Lung (tissue), 12 donors: Measurements from ENCODE around the gene BET1L. TPM values are rescaled to one million over a fixed set of nuclear protein-coding genes. Genes with fewer than 3 reads are reported as not detected.

ENCODE experiments used
- ATAC-seq: fragments of 200-7000 bp; cut with Tn5 transposase; one replicate; pipeline ENCODE4 v1.9.1; 2020; ENCODE audit warnings: moderate number of reproducible peaks; ENCODE audit not compliant: insufficient read depth, low FRiP score
- DNase-seq, 3 donors: peaks; one replicate each; pipeline ENCODE4 v3.0.0-alpha.2; 2013 to 2017
- H3K27ac ChIP-seq, 2 donors: one replicate each; pipeline ENCODE4 v1.5.1; 2013; ENCODE audit warnings: mild to moderate bottlenecking in 2 of 2, moderate library complexity in 2 of 2, control low read depth in 1 of 2, inconsistent platforms in 1 of 2, low read depth in 1 of 2, low read length in 1 of 2
- H3K27me3 ChIP-seq, 3 donors: one replicate each; pipeline ENCODE4 v1.5.1; 2013; ENCODE audit warnings: low read length in 2 of 3; ENCODE audit not compliant: control insufficient read depth in 3 of 3, insufficient read depth in 3 of 3
- H3K36me3 ChIP-seq, 4 donors: one replicate each; pipeline ENCODE4 v1.5.1; 2013; ENCODE audit warnings: low read length in 4 of 4, mild to moderate bottlenecking in 1 of 4, moderate library complexity in 1 of 4; ENCODE audit not compliant: control insufficient read depth in 4 of 4, insufficient read depth in 4 of 4
- H3K4me1 ChIP-seq, 5 donors: one replicate each; pipeline ENCODE4 v1.5.1; 2013; ENCODE audit warnings: low read length in 5 of 5, mild to moderate bottlenecking in 2 of 5, moderate library complexity in 1 of 5; ENCODE audit not compliant: control insufficient read depth in 5 of 5, insufficient read depth in 5 of 5
- H3K4me3 ChIP-seq: one replicate; pipeline ENCODE4 v1.5.1; 2013; ENCODE audit warnings: mild to moderate bottlenecking, control low read depth, moderate library complexity
- H3K9ac ChIP-seq, 2 donors: one replicate each; pipeline ENCODE4 v1.5.1; 2013; ENCODE audit warnings: low read length in 2 of 2, control low read depth in 1 of 2; ENCODE audit not compliant: insufficient read depth in 1 of 2
- H3K9me3 ChIP-seq, 4 donors: one replicate each; pipeline ENCODE4 v1.5.1; 2013; ENCODE audit warnings: low read length in 3 of 4, mild to moderate bottlenecking in 1 of 4, moderate library complexity in 1 of 4; ENCODE audit not compliant: control insufficient read depth in 4 of 4, insufficient read depth in 3 of 4
- WGBS, 2 donors: extraction: QIAGEN DNeasy Blood & Tissue Kit; methylation state at CpG; one replicate each; pipeline ENCODE4 v1.1.7; 2013; 5-methylcytosine and 5-hydroxymethylcytosine counted together
- polyA plus RNA-seq, 2 donors: library from polyadenylated mRNA; stranded (reverse); fragments of 200-250 nt; gene quantifications; one replicate each; pipeline ENCODE4 v1.2.1, GENCODE V29; 2013
- total RNA-seq, 2 donors: library from RNA; depleted of rRNA in 1 of 2; stranded (reverse); fragments of >200 nt in 1 of 2; gene quantifications; one replicate each; pipeline ENCODE4 v1.2.1, GENCODE V29; 2014 to 2021
- TF ChIP-seq, protein P1 (sequence below): IDR thresholded peaks from 2 replicates; pipeline ENCODE4 v1.5.1; 2012; ENCODE audit warnings: mild to moderate bottlenecking; ENCODE audit errors: control extremely low read depth, extremely low read depth
- donor health status: control.
- donor health status: control.
- donor health status: Bipolar disorder and iron deficiency.
- donor health status: healthy.
- donor health status: DM: yes; HTN: yes; CAD: no.

Gene BET1L
- total and polyA plus RNA-seq, 4 donors, result 29.7 to 58.7 (median 40.0) TPM

DNA sequence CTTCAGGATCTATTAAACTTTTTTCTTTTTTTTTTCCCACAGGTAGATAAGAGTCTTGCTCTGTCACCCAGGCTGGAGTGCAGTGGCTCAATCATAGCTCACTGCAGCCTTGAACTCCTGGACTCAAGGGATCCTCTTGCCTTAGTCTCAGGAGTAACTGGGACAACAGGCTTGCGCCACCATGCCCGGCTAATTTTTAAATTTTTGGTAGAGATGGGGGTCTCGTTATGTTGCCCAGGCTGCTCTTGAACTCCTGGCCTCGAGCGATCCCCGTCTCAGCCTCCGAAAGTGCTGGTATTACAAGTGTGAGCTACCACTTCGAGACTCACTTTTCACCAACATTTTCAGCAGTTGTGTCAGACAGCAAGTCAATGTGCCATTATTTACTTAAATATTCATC lies 28.0 kb upstream of the BET1L start:
- TF ChIP-seq, protein P1, sequence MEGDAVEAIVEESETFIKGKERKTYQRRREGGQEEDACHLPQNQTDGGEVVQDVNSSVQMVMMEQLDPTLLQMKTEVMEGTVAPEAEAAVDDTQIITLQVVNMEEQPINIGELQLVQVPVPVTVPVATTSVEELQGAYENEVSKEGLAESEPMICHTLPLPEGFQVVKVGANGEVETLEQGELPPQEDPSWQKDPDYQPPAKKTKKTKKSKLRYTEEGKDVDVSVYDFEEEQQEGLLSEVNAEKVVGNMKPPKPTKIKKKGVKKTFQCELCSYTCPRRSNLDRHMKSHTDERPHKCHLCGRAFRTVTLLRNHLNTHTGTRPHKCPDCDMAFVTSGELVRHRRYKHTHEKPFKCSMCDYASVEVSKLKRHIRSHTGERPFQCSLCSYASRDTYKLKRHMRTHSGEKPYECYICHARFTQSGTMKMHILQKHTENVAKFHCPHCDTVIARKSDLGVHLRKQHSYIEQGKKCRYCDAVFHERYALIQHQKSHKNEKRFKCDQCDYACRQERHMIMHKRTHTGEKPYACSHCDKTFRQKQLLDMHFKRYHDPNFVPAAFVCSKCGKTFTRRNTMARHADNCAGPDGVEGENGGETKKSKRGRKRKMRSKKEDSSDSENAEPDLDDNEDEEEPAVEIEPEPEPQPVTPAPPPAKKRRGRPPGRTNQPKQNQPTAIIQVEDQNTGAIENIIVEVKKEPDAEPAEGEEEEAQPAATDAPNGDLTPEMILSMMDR, result no peak
- peaks cover 0 to 7% (median 4%) of the 10 kb centered on the region in 4 donors for H3K36me3 ChIP-seq
- no peaks in the 10 kb centered on the region for H3K9me3 ChIP-seq
- peaks cover 5 to 19% (median 6%) of the 10 kb centered on the region in 5 donors for H3K4me1 ChIP-seq
- no peak for ATAC-seq
- no peak overlapping the region for H3K27ac ChIP-seq
- H3K27me3 ChIP-seq, result no peaks in the 10 kb centered on the region
- no peak overlapping the region for H3K4me3 ChIP-seq
- 78% methylated on average over 8 of the region's 8 CpGs for WGBS, 2 donors
- no peak for DNase-seq
- H3K9ac ChIP-seq, result peak overlapping the region; percentile 63 to 64

DNA sequence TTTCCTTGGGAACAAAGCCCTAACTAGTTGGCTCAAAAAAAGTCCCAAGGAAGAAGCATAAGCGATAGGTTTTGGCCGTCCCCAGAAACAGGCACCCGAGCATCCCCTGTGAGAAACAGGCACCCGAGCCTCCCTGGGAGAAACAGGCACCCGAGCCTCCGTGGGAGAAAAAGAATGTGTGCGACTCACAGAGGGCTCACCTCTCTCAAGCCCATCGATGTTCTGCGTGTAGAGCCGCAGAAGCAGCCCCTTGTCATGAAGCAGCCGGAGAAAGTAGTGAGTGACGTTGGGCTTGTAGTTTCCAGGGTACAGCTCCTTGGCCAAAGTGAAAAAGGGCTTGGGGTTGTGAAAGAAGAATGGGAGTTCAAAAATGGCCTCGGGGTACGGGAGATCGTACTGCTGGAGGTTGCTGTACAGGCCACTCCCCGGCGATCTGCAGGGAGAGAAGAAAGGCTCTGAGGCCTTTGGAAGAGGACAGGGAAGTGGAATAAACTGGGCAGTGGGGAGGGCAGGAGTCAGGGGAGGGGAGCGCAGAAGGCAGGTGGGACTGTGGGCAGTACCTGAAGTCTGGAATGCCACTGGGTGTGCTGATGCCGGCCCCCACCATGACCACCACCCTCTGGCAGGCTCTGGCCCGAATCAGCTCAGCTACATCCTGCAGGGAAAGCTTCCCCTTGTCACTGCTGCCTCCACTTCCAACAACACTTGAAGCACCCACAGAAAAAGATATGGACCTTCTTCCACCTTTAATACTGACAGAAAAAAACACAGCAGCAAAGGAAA lies 25.8 kb upstream of the BET1L start:
- TF ChIP-seq, protein P1, result no peak
- H3K9ac ChIP-seq, result no peak overlapping the region
- H3K4me3 ChIP-seq, result no peak overlapping the region
- H3K27me3 ChIP-seq, result no peaks in the 10 kb centered on the region
- DNase-seq (no peak), ATAC-seq (no peak)
- H3K9me3 ChIP-seq, result no peaks in the 10 kb centered on the region
- H3K36me3 ChIP-seq, result peaks cover 0 to 15% (median 1%) of the 10 kb centered on the region in 4 donors
- 91 to 96% methylated on average over 20 of the region's 20 CpGs for WGBS, 2 donors
- H3K4me1 ChIP-seq, result peaks cover 3 to 16% (median 6%) of the 10 kb centered on the region in 5 donors
- H3K27ac ChIP-seq, result no peak overlapping the region

DNA sequence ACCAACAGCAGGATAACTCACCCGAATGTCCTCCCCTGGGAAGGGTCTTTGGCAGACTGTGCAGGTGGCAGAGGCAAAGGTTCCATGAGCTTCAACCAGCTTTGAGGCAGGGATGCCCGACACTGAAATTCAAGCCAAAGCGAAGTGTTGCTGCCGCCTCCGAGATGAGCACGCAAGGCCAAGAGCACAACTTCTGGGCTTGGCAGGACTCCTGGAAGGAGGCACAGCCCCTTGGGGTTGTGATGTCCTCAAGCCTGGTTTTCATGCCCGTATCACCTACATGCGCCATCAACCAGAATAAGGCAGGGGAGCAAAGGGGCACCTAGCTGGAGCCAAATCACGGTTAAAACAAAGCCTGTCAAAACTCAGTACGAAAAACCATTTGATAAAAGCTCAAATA lies 23.2 kb upstream of the BET1L start:
- Histone ChIP-seq H3K9ac (no peak overlapping the region), H3K4me1 (peaks cover 3 to 5% (median 4%) of the 10 kb centered on the region in 5 donors), H3K27ac (no peak overlapping the region), H3K4me3 (no peak overlapping the region), H3K9me3 (no peaks in the 10 kb centered on the region), H3K36me3 (peaks cover 0 to 16% (median 1%) of the 10 kb centered on the region in 4 donors), H3K27me3 (no peaks in the 10 kb centered on the region)
- ATAC-seq, result no peak
- TF ChIP-seq, protein P1, result no peak
- WGBS, 2 donors, result 97 to 98% methylated on average over 10 of the region's 10 CpGs
- DNase-seq, result no peak
